HS-27A (cell line): ENCODE measurements around the gene UNK.
A peak's percentile ranks its signal among the peaks of the same experiment; 100 is the strongest.
"Not testable (repeated sequence)": the region's sequence is repeated elsewhere in the genome, so short reads cannot be mapped to it uniquely, and the experiment has no call there.

ENCODE experiments used
- DNase-seq: peaks from one replicate; pipeline ENCODE4 v3.0.0-alpha.2; 2012; ENCODE audit warnings: low read depth, missing footprints

UNK gene

GRCh38 chr17:75774471-75774990 lies 10.1 kb upstream of the UNK start:
- no peak for DNase-seq

GRCh38 chr17:75774991-75775668 lies 9.5 kb upstream of the UNK start:
- no peak for DNase-seq

- no peak for DNase-seq
Measured at GRCh38 chr17:75776386-75777295, 8.0 kb upstream of the UNK start.

- no peak for DNase-seq
Measured at GRCh38 chr17:75777296-75777922, 7.2 kb upstream of the UNK start.

- DNase-seq, result not testable (repeated sequence)
Measured at GRCh38 chr17:75778066-75778860, 6.3 kb upstream of the UNK start.

GRCh38 chr17:75778861-75779249 lies 5.8 kb upstream of the UNK start:
- no peak for DNase-seq

GRCh38 chr17:75779250-75779986 lies 5.2 kb upstream of the UNK start:
- DNase-seq, result peak; percentile 92

- DNase-seq, result no peak
Measured at GRCh38 chr17:75779987-75780889, 4.4 kb upstream of the UNK start.

GRCh38 chr17:75783069-75783783 lies 1.4 kb upstream of the UNK start:
- DNase-seq, result no peak

GRCh38 chr17:75783803-75784472 lies 668 bp upstream of the UNK start:
- DNase-seq, result no peak

GRCh38 chr17:75785016-75785890 lies 647 bp downstream of the UNK start:
- no peak for DNase-seq

- DNase-seq, result no peak
Measured at GRCh38 chr17:75791254-75791653, 6.6 kb downstream of the UNK start.

- no peak for DNase-seq
Measured at GRCh38 chr17:75793460-75793859, 8.9 kb downstream of the UNK start.

GRCh38 chr17:75795820-75796607 lies 11.4 kb downstream of the UNK start:
- no peak for DNase-seq

- no peak for DNase-seq
Measured at GRCh38 chr17:75799402-75799801, 14.8 kb downstream of the UNK start.

GRCh38 chr17:75803883-75804282 lies 19.3 kb downstream of the UNK start:
- DNase-seq, result no peak
